H9 (cell line): ENCODE measurements around the gene MLLT3. TPM values are rescaled to one million over a fixed set of nuclear protein-coding genes. Genes with fewer than 3 reads are reported as not detected.
A peak's percentile ranks its signal among the peaks of the same experiment; 100 is the strongest.

Experiments
- DNase-seq: peaks from one replicate; pipeline ENCODE4 v3.0.0-alpha.2; 2017
- H2AFZ ChIP-seq: one replicate; pipeline ENCODE4 v1.6.1; 2013; ENCODE audit warnings: mild to moderate bottlenecking, low read length, control low read depth, moderate library complexity
- H2AK5ac ChIP-seq: 2 replicates; pipeline ENCODE4 v1.6.1; 2013; ENCODE audit warnings: low read length, control low read depth, mixed read lengths; ENCODE audit not compliant: insufficient read length
- H2BK120ac ChIP-seq: one replicate; pipeline ENCODE4 v1.6.1; 2013; ENCODE audit warnings: low read depth, mild to moderate bottlenecking, low read length, control low read depth, inconsistent platforms; ENCODE audit not compliant: poor library complexity, severe bottlenecking
- H2BK12ac ChIP-seq: 2 replicates; pipeline ENCODE4 v1.6.1; 2013; ENCODE audit warnings: low read length, control low read depth, mixed read lengths, low read depth; ENCODE audit not compliant: insufficient read length
- H2BK15ac ChIP-seq: 2 replicates; pipeline ENCODE4 v1.6.1; 2013; ENCODE audit warnings: low read depth, low read length, control low read depth
- H2BK20ac ChIP-seq: one replicate; pipeline ENCODE4 v1.6.1; 2013; ENCODE audit warnings: low read depth, mild to moderate bottlenecking, low read length, control low read depth, inconsistent platforms; ENCODE audit not compliant: poor library complexity, severe bottlenecking
- H2BK5ac ChIP-seq: 2 replicates; pipeline ENCODE4 v1.6.1; 2013; ENCODE audit warnings: low read length, control low read depth, mixed read lengths; ENCODE audit not compliant: insufficient read length
- H3K14ac ChIP-seq: 2 replicates; pipeline ENCODE4 v1.6.1; 2013; ENCODE audit warnings: low read length, control low read depth; ENCODE audit not compliant: insufficient read depth
- H3K18ac ChIP-seq: 2 replicates; pipeline ENCODE4 v1.6.1; 2013; ENCODE audit warnings: low read depth, mild to moderate bottlenecking, mixed read lengths, low read length, control low read depth; ENCODE audit not compliant: insufficient read length
- H3K23ac ChIP-seq: 2 replicates; pipeline ENCODE4 v1.6.1; 2013; ENCODE audit warnings: low read length, control low read depth, mixed read lengths, low read depth; ENCODE audit not compliant: insufficient read length
- H3K23me2 ChIP-seq: 2 replicates; pipeline ENCODE4 v1.6.1; 2013; ENCODE audit warnings: low read depth, mild to moderate bottlenecking, mixed read lengths, low read length, control low read depth; ENCODE audit not compliant: insufficient read length, poor library complexity, severe bottlenecking
- H3K27ac ChIP-seq: 2 replicates; pipeline ENCODE4 v1.5.1; 2013; ENCODE audit warnings: low read length, control low read depth, mixed read lengths, low read depth; ENCODE audit not compliant: insufficient read length
- H3K27me3 ChIP-seq: 2 replicates; pipeline ENCODE4 v1.6.1; 2013; ENCODE audit warnings: low read length, control low read depth, inconsistent platforms; ENCODE audit not compliant: insufficient read depth
- H3K4ac ChIP-seq: 2 replicates; pipeline ENCODE4 v1.6.1; 2013; ENCODE audit warnings: low read depth, mild to moderate bottlenecking, control low read depth, inconsistent platforms, low read length, moderate library complexity
- H3K4me1 ChIP-seq: 2 replicates; pipeline ENCODE4 v1.6.1; 2013; ENCODE audit warnings: low read length, control low read depth, inconsistent platforms; ENCODE audit not compliant: insufficient read depth
- H3K4me2 ChIP-seq: 2 replicates; pipeline ENCODE4 v1.6.1; 2013; ENCODE audit warnings: low read length, control low read depth, mixed read lengths; ENCODE audit not compliant: insufficient read length, insufficient read depth
- H3K56ac ChIP-seq: 2 replicates; pipeline ENCODE4 v1.6.1; 2013; ENCODE audit warnings: low read depth, mild to moderate bottlenecking, mixed read lengths, low read length, control low read depth; ENCODE audit not compliant: insufficient read length
- H3K79me1 ChIP-seq: 2 replicates; pipeline ENCODE4 v1.6.1; 2013; ENCODE audit warnings: low read depth, mild to moderate bottlenecking, moderate library complexity, low read length, control low read depth, inconsistent platforms; ENCODE audit not compliant: insufficient read depth, poor library complexity, severe bottlenecking
- H3K79me2 ChIP-seq: 2 replicates; pipeline ENCODE4 v1.6.1; 2013; ENCODE audit warnings: low read length, control low read depth, inconsistent platforms; ENCODE audit not compliant: insufficient read depth
- H3K9ac ChIP-seq: 2 replicates; pipeline ENCODE4 v1.6.1; 2013; ENCODE audit warnings: low read length, control low read depth, mixed read lengths; ENCODE audit not compliant: insufficient read length; ENCODE audit errors: extremely low read depth
- H3K9me3 ChIP-seq: one replicate; pipeline ENCODE4 v1.6.1; 2013; ENCODE audit warnings: low read depth, low read length, inconsistent platforms; ENCODE audit not compliant: control insufficient read depth
- H3T11ph ChIP-seq: one replicate; pipeline ENCODE4 v1.6.1; 2013; ENCODE audit warnings: mild to moderate bottlenecking, low read length, control low read depth, inconsistent platforms
- H4K20me1 ChIP-seq: one replicate; pipeline ENCODE4 v1.6.1; 2013; ENCODE audit not compliant: control insufficient read depth, insufficient read length, insufficient read depth
- H4K5ac ChIP-seq: 2 replicates; pipeline ENCODE4 v1.6.1; 2013; ENCODE audit warnings: low read depth, mild to moderate bottlenecking, mixed read lengths, low read length, control low read depth; ENCODE audit not compliant: insufficient read length
- H4K8ac ChIP-seq: replicated peaks from 2 replicates; pipeline ENCODE4 v1.6.1; 2013; ENCODE audit warnings: low read length, control low read depth, mixed read lengths, low read depth; ENCODE audit not compliant: insufficient read length
- H4K91ac ChIP-seq: 2 replicates; pipeline ENCODE4 v1.6.1; 2013; ENCODE audit warnings: low read depth, mild to moderate bottlenecking, moderate library complexity, mixed read lengths, low read length, control low read depth; ENCODE audit not compliant: insufficient read length
- H3K27ac Mint-ChIP-seq, 3 experiments: 2 replicates in 2 of 3; 3 replicates in 1 of 3; pipeline ENCODE4 v1.8.0; 2020 to 2021; ENCODE audit warnings: mixed read lengths in 3 of 3, mild to moderate bottlenecking in 1 of 3, moderate library complexity in 1 of 3
- H3K27me3 Mint-ChIP-seq: 2 replicates; pipeline ENCODE4 v1.8.0; 2021; ENCODE audit warnings: low read depth, mild to moderate bottlenecking, moderate library complexity, mixed read lengths
- H3K36me3 Mint-ChIP-seq, 3 experiments: 2 replicates in 2 of 3; 3 replicates in 1 of 3; pipeline ENCODE4 v1.8.0; 2020 to 2021; ENCODE audit warnings: low read depth in 3 of 3, mixed read lengths in 3 of 3; ENCODE audit not compliant: insufficient read depth in 1 of 3
- H3K4me1 Mint-ChIP-seq, 2 experiments: 2 replicates each; pipeline ENCODE4 v1.8.0; 2020; ENCODE audit warnings: mixed read lengths in 2 of 2
- H3K4me3 Mint-ChIP-seq, 2 experiments: 2 replicates in 1 of 2; 3 replicates in 1 of 2; pipeline ENCODE4 v1.8.0; 2020 to 2021; ENCODE audit warnings: mild to moderate bottlenecking in 2 of 2, mixed read lengths in 2 of 2, moderate library complexity in 1 of 2
- H3K9me3 Mint-ChIP-seq, 2 experiments: 2 replicates in 1 of 2; 3 replicates in 1 of 2; pipeline ENCODE4 v1.8.0; 2020; ENCODE audit warnings: mild to moderate bottlenecking in 2 of 2, mixed read lengths in 2 of 2, moderate library complexity in 1 of 2
- CTCF ChIP-seq: fragments of 200-600 bp; sonication (generic); conservative IDR thresholded peaks from 3 replicates; pipeline ENCODE4 v1.8.0; 2021; ENCODE audit warnings: antibody characterized with exemption, mild to moderate bottlenecking
- WGBS: extraction: QIAGEN DNeasy Blood & Tissue Kit; methylation state at CpG from one replicate; pipeline ENCODE4 v1.1.7; 2013; ENCODE audit warnings: missing lambda C conversion rate, low lambda C conversion rate, mixed read lengths; ENCODE audit not compliant: insufficient read length; ENCODE audit errors: extremely low coverage; 5-methylcytosine and 5-hydroxymethylcytosine counted together
- total RNA-seq: library from RNA; stranded (reverse); gene quantifications from 2 replicates; pipeline ENCODE4 v1.2.1, GENCODE V29; 2021

Gene MLLT3
- total RNA-seq, 1 experiment from 2014 or later, result 3.9 TPM

DNA sequence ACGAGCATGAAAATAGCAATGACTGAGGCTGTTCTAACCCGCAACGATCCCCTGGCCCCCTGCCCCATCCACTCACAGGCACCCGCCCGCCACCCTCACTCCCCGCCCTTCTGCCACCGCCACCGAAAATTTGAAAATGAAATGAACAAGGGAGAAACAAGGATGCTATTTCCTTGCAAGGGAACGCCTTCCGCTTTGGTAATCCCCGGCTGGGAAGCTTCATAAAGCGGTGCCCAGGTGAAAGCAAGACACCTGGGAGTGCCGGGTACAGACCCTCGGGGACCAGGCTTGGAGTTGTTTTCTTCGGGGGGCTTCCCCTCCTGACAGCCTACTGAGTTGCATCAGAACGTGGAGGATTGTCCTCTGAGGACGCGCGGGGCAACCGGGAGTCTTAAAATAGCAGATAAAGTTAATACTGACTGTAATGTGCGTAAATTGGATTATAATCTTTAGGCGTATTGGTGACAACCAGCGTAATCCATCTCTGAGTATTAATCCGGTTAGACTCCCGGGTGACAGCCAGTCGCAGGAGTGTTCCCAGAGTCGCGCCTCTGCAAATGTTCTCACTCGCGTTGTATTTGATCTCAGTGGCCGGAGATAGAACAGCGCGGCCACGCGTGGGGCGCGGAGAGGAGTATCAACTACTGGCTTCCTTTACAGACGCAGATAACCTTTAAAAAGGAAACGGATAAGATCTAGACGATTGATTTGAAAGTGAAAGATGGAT is 885 bp upstream of the MLLT3 start:
- peak overlapping the region; percentile 78 to 93 for H3K4me3 Mint-ChIP-seq

More for the DNA sequence above, 885 bp upstream of the MLLT3 start:
- Histone ChIP-seq H3K23ac (no peak overlapping the region), H3K23me2 (peaks cover 25% of the 10 kb centered on the region), H4K91ac (no peak overlapping the region), H3T11ph (no peak overlapping the region), H2BK5ac (no peak overlapping the region), H4K8ac (no peak overlapping the region), H3K27me3 (peaks cover 31% of the 10 kb centered on the region), H3K18ac (no peak overlapping the region), H2BK20ac (no peak overlapping the region), H2BK12ac (no peak overlapping the region), H4K20me1 (no peaks in the 10 kb centered on the region), H4K5ac (no peak overlapping the region), H3K14ac (no peak overlapping the region), H3K27ac (no peak overlapping the region), H3K4ac (no peak overlapping the region), H2BK120ac (no peak overlapping the region), H3K4me1 (peaks cover 3% of the 10 kb centered on the region; the same call in 1 of the 2 replicates), H3K56ac (no peak overlapping the region), H3K9me3 (no peaks in the 10 kb centered on the region), H2AK5ac (no peak overlapping the region), H2AFZ (no peak overlapping the region), H3K79me1 (no peaks in the 10 kb centered on the region), H3K9ac (no peak overlapping the region), H2BK15ac (no peak overlapping the region), H3K79me2 (no peaks in the 10 kb centered on the region), H3K4me2 (peak overlapping the region; percentile 95)
- DNase-seq, result no peak
- H3K27ac Mint-ChIP-seq, result no peak overlapping the region
- TF ChIP-seq CTCF, result no peak
- H3K27me3 Mint-ChIP-seq, result peaks cover 62% of the 10 kb centered on the region
- H3K9me3 Mint-ChIP-seq, result no peaks in the 10 kb centered on the region
- H3K4me1 Mint-ChIP-seq, result peaks cover 27 to 44% of the 10 kb centered on the region in 2 experiments
- WGBS, result no CpG with 5 or more reads among the region's 40 CpGs
- no peaks in the 10 kb centered on the region for H3K36me3 Mint-ChIP-seq
